Endothelial cell of umbilical vein (primary cell): Measurements from ENCODE around the gene CROCC2. TPM values are rescaled to one million over a fixed set of nuclear protein-coding genes. Genes with fewer than 3 reads are reported as not detected.

ENCODE experiments used
- BruUV-seq: library from RNA; stranded (reverse); fragments of 400-500 nt; replicated peaks from 2 replicates; lab custom pipeline; 2021; lab: Mats Ljungman, UMichigan
- CTCF ChIA-PET: fragments of 300-600, 350-600 bp; sonication (Branson Sonifier 250); formaldehyde crosslinking; loops from one replicate; lab custom pipeline; 2021; ENCODE audit warnings: antibody characterized with exemption, inconsistent platforms; lab: Charles Lee
- POLR2A ChIA-PET: fragments of 300-600, 350-600 bp; sonication (Branson Sonifier 250); formaldehyde crosslinking; loops from one replicate; lab custom pipeline; 2021; ENCODE audit warnings: antibody characterized with exemption, inconsistent platforms; lab: Charles Lee
- DNase-seq: peaks from one replicate; pipeline ENCODE4 v3.0.0-alpha.2; 2011; ENCODE audit warnings: low read depth, low spot score
- FAIRE-seq: peaks from 2 replicates; lab custom pipeline; 2011; peaks lifted over from hg19 to GRCh38; lab: Jason Lieb, UNC
- H2AFZ ChIP-seq: 2 replicates; pipeline ENCODE4 v1.6.0; 2012; ENCODE audit warnings: low read depth, low read length, control low read depth, inconsistent platforms
- H3K27ac ChIP-seq: 2 replicates; pipeline ENCODE4 v1.5.1; 2011; ENCODE audit warnings: low read depth, mild to moderate bottlenecking, control low read depth, low read length, moderate library complexity; ENCODE audit not compliant: insufficient read depth
- H3K27me3 ChIP-seq, 2 experiments: 2 replicates each; pipeline versions ENCODE4 v1.6.0 to v1.6.1; 2011; ENCODE audit warnings: low read length in 2 of 2, mixed read lengths in 1 of 2; ENCODE audit not compliant: control insufficient read depth in 2 of 2, insufficient read depth in 2 of 2
- H3K36me3 ChIP-seq, 2 experiments: 2 replicates in 1 of 2; 3 replicates in 1 of 2; pipeline ENCODE4 v1.5.1; 2011; ENCODE audit warnings: low read length in 2 of 2, mild to moderate bottlenecking in 1 of 2, moderate library complexity in 1 of 2; ENCODE audit not compliant: control insufficient read depth in 2 of 2, insufficient read depth in 2 of 2; ENCODE audit errors: extremely low read depth in 1 of 2
- H3K4me1 ChIP-seq: 3 replicates; pipeline ENCODE4 v1.5.1; 2011; ENCODE audit warnings: mild to moderate bottlenecking, low read length; ENCODE audit not compliant: control insufficient read depth, insufficient read depth; ENCODE audit errors: extremely low read depth
- H3K4me2 ChIP-seq: 2 replicates; pipeline ENCODE4 v1.6.1; 2011; ENCODE audit warnings: low read length, control low read depth, mixed read lengths; ENCODE audit not compliant: insufficient read depth
- H3K4me3 ChIP-seq, 3 experiments: fragments of 200-600 bp in 1 of 3; sonication (generic), shearing (Covaris generic) in 1 of 3; replicated peaks in 1 of 3; 2 replicates each; pipeline ENCODE4 v1.5.1; 2011 to 2016; ENCODE audit warnings: control low read depth in 3 of 3, low read length in 3 of 3, mild to moderate bottlenecking in 2 of 3, inconsistent platforms in 1 of 3, low read depth in 1 of 3, moderate library complexity in 1 of 3; ENCODE audit not compliant: insufficient read depth in 1 of 3
- H3K79me2 ChIP-seq: 2 replicates; pipeline ENCODE4 v1.6.0; 2012; ENCODE audit warnings: low read length, inconsistent platforms; ENCODE audit not compliant: control insufficient read depth, insufficient read depth
- H3K9ac ChIP-seq: replicated peaks from 2 replicates; pipeline ENCODE3; 2011; ENCODE audit warnings: low read length, control low read depth; ENCODE audit not compliant: insufficient read depth; ENCODE audit errors: extremely low read depth
- H3K9me1 ChIP-seq: replicated peaks from 3 replicates; pipeline ENCODE4 v1.6.0; 2011; ENCODE audit warnings: mild to moderate bottlenecking, low read length; ENCODE audit not compliant: control insufficient read depth, insufficient read depth; ENCODE audit errors: extremely low read depth
- H3K9me3 ChIP-seq: replicated peaks from 2 replicates; pipeline ENCODE4 v1.5.1; 2012; ENCODE audit warnings: low read length, inconsistent platforms; ENCODE audit not compliant: control insufficient read depth, insufficient read depth
- H4K20me1 ChIP-seq: replicated peaks from 2 replicates; pipeline ENCODE3; 2011; ENCODE audit warnings: mild to moderate bottlenecking, low read length; ENCODE audit not compliant: control insufficient read depth, insufficient read depth; ENCODE audit errors: extremely low read depth
- CTCF ChIP-seq, 2 donors: IDR thresholded peaks; 1 replicate in 1 of 2; 2 replicates in 1 of 2; pipeline ENCODE4 v1.5.1; 2011; ENCODE audit warnings: low read length in 2 of 2, mild to moderate bottlenecking in 2 of 2, moderate library complexity in 2 of 2, control low read depth in 1 of 2, inconsistent platforms in 1 of 2, low read depth in 1 of 2; ENCODE audit not compliant: insufficient read depth in 1 of 2; ENCODE audit errors: extremely low read depth in 1 of 2
- EZH2 ChIP-seq: IDR thresholded peaks from 2 replicates; pipeline ENCODE4 v1.6.1; 2012; ENCODE audit warnings: borderline replicate concordance, low read depth, mild to moderate bottlenecking, moderate library complexity, low read length, inconsistent platforms; ENCODE audit not compliant: severe bottlenecking
- FOS ChIP-seq: IDR thresholded peaks from 2 replicates; pipeline ENCODE4 v1.6.1; 2011; ENCODE audit warnings: mild to moderate bottlenecking, low read length, moderate library complexity, borderline replicate concordance; ENCODE audit not compliant: insufficient read depth
- GATA2 ChIP-seq: IDR thresholded peaks from 2 replicates; pipeline ENCODE4 v1.7.0; 2011; ENCODE audit warnings: low read depth, mild to moderate bottlenecking, moderate library complexity, mixed read lengths, low read length; ENCODE audit not compliant: insufficient read length, insufficient read depth
- JUN ChIP-seq: IDR thresholded peaks from 2 replicates; pipeline ENCODE4 v1.6.1; 2011; ENCODE audit warnings: borderline replicate concordance, low read depth; ENCODE audit not compliant: insufficient read length, insufficient read depth
- MAX ChIP-seq: IDR thresholded peaks from 2 replicates; pipeline ENCODE4 v1.6.1; 2011; ENCODE audit not compliant: insufficient read depth, insufficient read length
- MYC ChIP-seq: IDR thresholded peaks from one replicate; pipeline ENCODE4 v1.6.1; 2011; ENCODE audit warnings: mild to moderate bottlenecking, low read depth, low read length
- POLR2A ChIP-seq: IDR thresholded peaks from 2 replicates; pipeline ENCODE4 v1.6.1; 2012; ENCODE audit warnings: low read depth, mild to moderate bottlenecking, control low read depth, low read length
- POLR2AphosphoS5 ChIP-seq: IDR thresholded peaks from 2 replicates; pipeline ENCODE4 v1.6.1; 2012; ENCODE audit warnings: low read depth, mild to moderate bottlenecking, control low read depth, low read length, moderate library complexity; ENCODE audit not compliant: insufficient read depth
- dilution Hi-C: fragments of 300-500 bp; cut with MboI; formaldehyde crosslinking; loops from one replicate; pipeline ENCODE4 v1.15.0; 2019; ENCODE audit warnings: low sequenced_read_pairs; ENCODE audit not compliant: extremely low pct_ligation_motif_present
- intact Hi-C: fragments of 100-400 bp; cut with micrococcal nuclease; formaldehyde crosslinking; loops from one replicate; pipeline ENCODE4 v1.10.0; 2022
- polyA plus RNA-seq, 4 experiments: library from polyadenylated mRNA; depleted of rRNA in 3 of 4; stranded (reverse) in 3 of 4; unstranded in 1 of 4; fragments of >200 nt; gene quantifications; 2 replicates each; pipeline versions ENCODE4 v1.2.1 to v1.2.3, GENCODE V29; 2011 to 2012; ENCODE audit warnings: missing spikeins in 1 of 4
- total RNA-seq: library from RNA; stranded (reverse); gene quantifications from 2 replicates; pipeline ENCODE4 v1.2.3, GENCODE V29; 2021

The CROCC2 gene
- total and polyA plus RNA-seq, 2 donors (not counting 3 experiments of a cell fraction or from before 2014, with no cell fraction given) = not detected

GRCh38 chr2:240956935-240957655, 51.0 kb downstream of the CROCC2 start:
- TF ChIP-seq MAX (no peak), CTCF (IDR thresholded peaks at IDR 0.05; ENCODE audit: extremely low read depth in 1 of 2, insufficient read depth in 1 of 2, low read depth in 1 of 2, low read length in 2 of 2) (no peak), FOS (no peak), EZH2 (no peak), POLR2AphosphoS5 (no peak), POLR2A (no peak), JUN (no peak), MYC (no peak), GATA2 (no peak)
- Histone ChIP-seq H3K27me3 (peaks cover 0 to 2% of the 10 kb centered on the region in 2 experiments), H3K4me1 (no peaks in the 10 kb centered on the region), H3K27ac (no peak overlapping the region), H4K20me1 (no peaks in the 10 kb centered on the region), H3K9me1 (no peaks in the 10 kb centered on the region), H3K4me3 (no peak overlapping the region), H3K36me3 (no peaks in the 10 kb centered on the region), H2AFZ (no peak overlapping the region), H3K79me2 (no peaks in the 10 kb centered on the region), H3K4me2 (no peak overlapping the region), H3K9me3 (no peaks in the 10 kb centered on the region), H3K9ac (no peak overlapping the region)
- FAIRE-seq (no peak), DNase-seq (no peak)
- intact Hi-C loops (no loop called here), dilution Hi-C loops (no loop called here)
- ChIA-PET POLR2A (no interaction called here), CTCF (interaction anchor here (2.6 kb wide), 1 partner anchor 27 kb away, joined by 7 read pairs; no protein-coding TSS in a partner anchor)
- BruUV-seq = no TSS peak
